Brain microvascular endothelial cell (primary cell): ENCODE results near the gene RFT1.

Source experiments
- DNase-seq: peaks from one replicate; pipeline ENCODE4 v3.0.0-alpha.2; 2020
- H3K27ac ChIP-seq: fragments of 250-450 bp; sonication (Bioruptor Pico); 2 replicates; pipeline ENCODE4 v1.5.1; 2020; ENCODE audit warnings: mild to moderate bottlenecking, moderate library complexity
- H3K27me3 ChIP-seq: fragments of 250-450 bp; sonication (Bioruptor Pico); replicated peaks from 2 replicates; pipeline ENCODE4 v1.5.1; 2020; ENCODE audit warnings: mild to moderate bottlenecking
- H3K36me3 ChIP-seq: fragments of 250-450 bp; sonication (Bioruptor Pico); replicated peaks from 2 replicates; pipeline ENCODE4 v1.5.1; 2020; ENCODE audit warnings: mild to moderate bottlenecking
- H3K4me3 ChIP-seq: 2 replicates; pipeline ENCODE4 v1.5.1; 2011; ENCODE audit warnings: low read depth, mild to moderate bottlenecking, control low read depth, low read length, moderate library complexity
- CTCF ChIP-seq: IDR thresholded peaks from 2 replicates; pipeline ENCODE4 v1.5.1; 2011; ENCODE audit warnings: low read depth, mild to moderate bottlenecking, moderate library complexity, low read length, control low read depth, inconsistent platforms; ENCODE audit errors: missing control alignments
- in situ Hi-C: cut with HindIII; loops from 2 replicates; pipeline ENCODE4 v1.10.0; 2017; ENCODE audit warnings: low sequenced_read_pairs, low pct_ligation_motif_present

Gene RFT1

GRCh38 chr3:53089511-53089910, 40.7 kb downstream of the RFT1 start:
- Histone ChIP-seq H3K27me3 (no peaks in the 10 kb centered on the region), H3K36me3 (peaks cover 13% of the 10 kb centered on the region), H3K27ac (no peak overlapping the region), H3K4me3 (no peak overlapping the region)
- TF ChIP-seq CTCF: no peak
- DNase-seq: peak; percentile 8
- in situ Hi-C loops: no loop called here

DNA sequence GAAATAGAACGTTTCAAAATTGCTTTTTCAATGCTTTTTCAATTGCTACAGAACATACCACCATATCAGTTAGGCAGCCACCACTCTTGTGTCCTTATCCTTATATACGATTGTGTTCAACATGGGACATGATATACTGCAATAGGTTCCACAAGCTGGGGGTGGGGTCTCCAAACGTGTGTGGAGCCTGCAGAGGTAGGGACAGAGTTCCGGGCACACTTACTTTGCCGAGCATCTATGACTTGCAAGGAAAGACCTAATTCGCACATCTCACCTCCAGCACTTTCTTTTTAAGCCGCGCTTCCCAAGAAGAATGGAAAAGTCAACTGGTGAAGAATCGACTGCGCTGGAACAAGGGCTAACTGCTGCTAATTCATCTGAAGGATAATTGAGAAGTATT, 44.8 kb downstream of the RFT1 start:
- in situ Hi-C loops: no loop called here

DNA sequence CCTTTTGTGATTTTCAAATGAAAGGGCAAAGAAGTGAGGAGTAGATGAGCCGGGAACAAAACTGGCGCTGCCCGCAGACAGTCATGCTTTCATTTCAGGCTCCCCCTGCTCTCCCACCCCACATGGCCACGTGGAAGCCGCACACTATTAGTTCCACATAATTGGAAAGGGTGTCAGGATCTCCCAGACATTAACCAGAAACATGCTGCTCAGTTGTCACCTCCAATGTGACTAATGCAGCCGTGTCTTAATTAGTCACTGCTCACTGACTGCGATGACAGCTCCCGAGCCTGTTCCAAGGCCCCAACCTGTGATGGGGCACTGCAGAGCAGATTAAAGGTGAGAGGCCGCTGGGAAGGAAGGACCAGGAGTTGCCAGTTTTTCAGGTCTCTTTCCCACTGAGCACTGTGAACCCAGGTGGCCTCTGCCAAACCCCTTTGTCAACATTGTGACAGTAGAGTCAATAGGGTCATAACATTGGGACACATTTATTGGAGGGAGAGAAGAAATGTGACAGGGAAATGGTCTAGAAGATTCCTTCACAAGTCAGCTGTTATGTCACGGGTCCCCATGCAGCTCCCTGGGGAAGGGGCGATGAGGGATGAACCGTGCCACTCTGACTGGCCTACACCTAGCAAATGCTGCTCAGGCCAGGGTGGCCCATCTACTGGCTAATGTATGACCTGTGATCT, 45.8 kb downstream of the RFT1 start:
- TF ChIP-seq CTCF: no peak
- no peak for DNase-seq
- in situ Hi-C loops: no loop called here

More for the DNA sequence above, 44.8 kb downstream of the RFT1 start:
- DNase-seq: no peak
- Histone ChIP-seq H3K27me3 (no peaks in the 10 kb centered on the region), H3K36me3 (no peaks in the 10 kb centered on the region), H3K27ac (no peak overlapping the region), H3K4me3 (no peak overlapping the region)
- no peak for TF ChIP-seq CTCF

GRCh38 chr3:53083949-53084309, 46.3 kb downstream of the RFT1 start:
- TF ChIP-seq CTCF: no peak
- Histone ChIP-seq H3K4me3 (no peak overlapping the region), H3K36me3 (no peaks in the 10 kb centered on the region), H3K27me3 (no peaks in the 10 kb centered on the region), H3K27ac (no peak overlapping the region)
- no peak for DNase-seq
- in situ Hi-C loops: no loop called here

More for the DNA sequence above, 45.8 kb downstream of the RFT1 start:
- H3K27me3 ChIP-seq: no peaks in the 10 kb centered on the region
- H3K4me3 ChIP-seq: no peak overlapping the region
- H3K27ac ChIP-seq: no peak overlapping the region
- no peaks in the 10 kb centered on the region for H3K36me3 ChIP-seq

- in situ Hi-C loops: no loop called here
- H3K36me3 ChIP-seq: no peaks in the 10 kb centered on the region
- no peak overlapping the region for H3K27ac ChIP-seq
- no peaks in the 10 kb centered on the region for H3K27me3 ChIP-seq
- no peak overlapping the region for H3K4me3 ChIP-seq
- TF ChIP-seq CTCF: no peak
- DNase-seq: peak; percentile 16
These were observed 46.7 kb downstream of the RFT1 start for GRCh38 chr3:53083521-53083920.

GRCh38 chr3:53082736-53083135, 47.5 kb downstream of the RFT1 start:
- H3K4me3 ChIP-seq: no peak overlapping the region
- in situ Hi-C loops: no loop called here
- no peak overlapping the region for H3K27ac ChIP-seq
- DNase-seq: no peak
- H3K36me3 ChIP-seq: no peaks in the 10 kb centered on the region
- no peaks in the 10 kb centered on the region for H3K27me3 ChIP-seq
- no peak for TF ChIP-seq CTCF
